OCI-LY7 (cell line): ENCODE results near the gene AFF2. TPM values are rescaled to one million over a fixed set of nuclear protein-coding genes. Genes with fewer than 3 reads are reported as not detected.

ENCODE experiments used
- BruUV-seq: library from RNA; stranded (reverse); fragments of 400-500 nt; replicated peaks from 2 replicates; lab custom pipeline; 2021; lab: Mats Ljungman, UMichigan
- CTCF ChIA-PET: fragments of 300-600 bp; sonication (Branson Sonifier 250); formaldehyde crosslinking; loops from one replicate; lab custom pipeline; 2022; ENCODE audit warnings: antibody characterized with exemption; ENCODE audit not compliant: unreplicated experiment; lab: Charles Lee
- POLR2A ChIA-PET: fragments of 300-600 bp; sonication (Branson Sonifier 250); formaldehyde crosslinking; loops from one replicate; lab custom pipeline; 2022; ENCODE audit warnings: antibody characterized with exemption; lab: Charles Lee
- DNase-seq: peaks from one replicate; pipeline ENCODE4 v3.0.0-alpha.2; 2015; ENCODE audit warnings: low spot score
- H2AFZ ChIP-seq: fragments of 200-600 bp; sonication (generic), shearing (Covaris generic); 2 replicates; pipeline ENCODE4 v1.6.1; 2014; ENCODE audit warnings: mild to moderate bottlenecking, antibody characterized with exemption, low read length, moderate library complexity
- H3K27ac ChIP-seq: fragments of 200-600 bp; sonication (generic); 2 replicates; pipeline ENCODE4 v1.5.1; 2014; ENCODE audit warnings: mixed run types, low read depth, mild to moderate bottlenecking, moderate library complexity, low read length, inconsistent platforms; ENCODE audit not compliant: poor library complexity, severe bottlenecking
- H3K36me3 ChIP-seq: fragments of 200-600 bp; sonication (generic); 2 replicates; pipeline ENCODE4 v1.6.1; 2014; ENCODE audit warnings: mild to moderate bottlenecking, antibody characterized with exemption, low read length, moderate library complexity, mixed read lengths; ENCODE audit not compliant: insufficient read depth
- H3K4me1 ChIP-seq: fragments of 200-600 bp; sonication (generic); 2 replicates; pipeline ENCODE4 v1.5.1; 2014; ENCODE audit warnings: mild to moderate bottlenecking, low read length; ENCODE audit not compliant: insufficient read depth, poor library complexity, severe bottlenecking
- H3K4me2 ChIP-seq: fragments of 200-600 bp; sonication (generic); 2 replicates; pipeline ENCODE4 v1.6.1; 2014; ENCODE audit warnings: mild to moderate bottlenecking, low read length
- H3K4me3 ChIP-seq: fragments of 200-600 bp; sonication (generic); 2 replicates; pipeline ENCODE4 v1.5.1; 2014; ENCODE audit warnings: mild to moderate bottlenecking, low read depth, low read length; ENCODE audit not compliant: poor library complexity, severe bottlenecking
- H3K79me2 ChIP-seq: fragments of 200-600 bp; sonication (generic); 2 replicates; pipeline ENCODE4 v1.6.1; 2016; ENCODE audit warnings: low read depth, mild to moderate bottlenecking, low read length, moderate library complexity, mixed read lengths; ENCODE audit not compliant: insufficient read depth
- H3K9me2 ChIP-seq: fragments of 200-600 bp; sonication (generic); 2 replicates; pipeline ENCODE4 v1.6.1; 2016; ENCODE audit warnings: mild to moderate bottlenecking, low read length, mixed read lengths; ENCODE audit not compliant: insufficient read depth
- H3K9me3 ChIP-seq: fragments of 200-600 bp; sonication (generic); 2 replicates; pipeline ENCODE4 v1.6.1; 2014; ENCODE audit warnings: mild to moderate bottlenecking, mixed run types, low read length, mixed read lengths
- H4K20me1 ChIP-seq: fragments of 200-600 bp; sonication (generic); 2 replicates; pipeline ENCODE4 v1.6.1; 2014; ENCODE audit warnings: mild to moderate bottlenecking, antibody characterized with exemption, low read length, moderate library complexity, mixed read lengths; ENCODE audit not compliant: insufficient read depth
- EZH2phosphoT487 ChIP-seq: fragments of 200-600 bp; sonication (generic); IDR thresholded peaks from 2 replicates; pipeline ENCODE4 v1.6.1; 2018; ENCODE audit warnings: low read depth, borderline replicate concordance, mild to moderate bottlenecking, mixed run types, antibody characterized with exemption, low read length, moderate library complexity, mixed read lengths
- intact Hi-C: fragments of 100-400 bp; cut with micrococcal nuclease; formaldehyde crosslinking; loops from one replicate; pipeline ENCODE4 v1.10.0; 2022; ENCODE audit not compliant: unreplicated experiment
- total RNA-seq, 2 experiments: library from RNA; depleted of rRNA in 1 of 2; stranded (reverse); fragments of >200 nt in 1 of 2; shearing (Covaris generic) in 1 of 2; gene quantifications; 2 replicates each; pipeline ENCODE4 v1.2.3, GENCODE V29; 2014 to 2022
- TF ChIP-seq, protein P1 (sequence below): fragments of 200-600 bp; sonication (generic); conservative IDR thresholded peaks from 2 replicates; pipeline ENCODE4 v1.5.1; 2014; ENCODE audit warnings: mild to moderate bottlenecking, antibody characterized with exemption, low read length, moderate library complexity, mixed read lengths

AFF2 gene
- total RNA-seq, 2 experiments from 2014 or later, result 102 to 106 TPM

GRCh38 chrX:148930206-148930729 lies 429.9 kb downstream of the AFF2 start:
- TF ChIP-seq EZH2phosphoT487, result no peak
- TF ChIP-seq, protein P1, sequence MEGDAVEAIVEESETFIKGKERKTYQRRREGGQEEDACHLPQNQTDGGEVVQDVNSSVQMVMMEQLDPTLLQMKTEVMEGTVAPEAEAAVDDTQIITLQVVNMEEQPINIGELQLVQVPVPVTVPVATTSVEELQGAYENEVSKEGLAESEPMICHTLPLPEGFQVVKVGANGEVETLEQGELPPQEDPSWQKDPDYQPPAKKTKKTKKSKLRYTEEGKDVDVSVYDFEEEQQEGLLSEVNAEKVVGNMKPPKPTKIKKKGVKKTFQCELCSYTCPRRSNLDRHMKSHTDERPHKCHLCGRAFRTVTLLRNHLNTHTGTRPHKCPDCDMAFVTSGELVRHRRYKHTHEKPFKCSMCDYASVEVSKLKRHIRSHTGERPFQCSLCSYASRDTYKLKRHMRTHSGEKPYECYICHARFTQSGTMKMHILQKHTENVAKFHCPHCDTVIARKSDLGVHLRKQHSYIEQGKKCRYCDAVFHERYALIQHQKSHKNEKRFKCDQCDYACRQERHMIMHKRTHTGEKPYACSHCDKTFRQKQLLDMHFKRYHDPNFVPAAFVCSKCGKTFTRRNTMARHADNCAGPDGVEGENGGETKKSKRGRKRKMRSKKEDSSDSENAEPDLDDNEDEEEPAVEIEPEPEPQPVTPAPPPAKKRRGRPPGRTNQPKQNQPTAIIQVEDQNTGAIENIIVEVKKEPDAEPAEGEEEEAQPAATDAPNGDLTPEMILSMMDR, result no peak
- Histone ChIP-seq H3K4me3 (no peak overlapping the region), H3K9me2 (no peaks in the 10 kb centered on the region), H3K4me1 (no peaks in the 10 kb centered on the region), H3K4me2 (no peak overlapping the region), H3K79me2 (no peaks in the 10 kb centered on the region), H3K9me3 (no peaks in the 10 kb centered on the region), H2AFZ (no peak overlapping the region), H4K20me1 (no peaks in the 10 kb centered on the region), H3K36me3 (no peaks in the 10 kb centered on the region), H3K27ac (no peak overlapping the region)
- no TSS peak for BruUV-seq
- intact Hi-C loops, result no loop called here
- CTCF ChIA-PET, result no interaction called here
- DNase-seq, result no peak
- POLR2A ChIA-PET, result no interaction called here

- BruUV-seq, result no TSS peak
- Histone ChIP-seq H3K4me3 (no peak overlapping the region), H3K4me1 (no peaks in the 10 kb centered on the region), H4K20me1 (no peaks in the 10 kb centered on the region), H3K36me3 (no peaks in the 10 kb centered on the region), H3K4me2 (no peak overlapping the region), H3K27ac (no peak overlapping the region), H3K9me2 (no peaks in the 10 kb centered on the region), H2AFZ (no peak overlapping the region), H3K79me2 (no peaks in the 10 kb centered on the region), H3K9me3 (no peaks in the 10 kb centered on the region)
- intact Hi-C loops, result no loop called here
- TF ChIP-seq, protein P1, result no peak
- no peak for TF ChIP-seq EZH2phosphoT487
- DNase-seq, result no peak
- ChIA-PET CTCF (interaction anchor here (0.6 kb wide), 1 partner anchor 21 kb away, joined by 3 read pairs; no protein-coding TSS in a partner anchor), POLR2A (no interaction called here)
Observed at GRCh38 chrX:148933881-148934280, 433.5 kb downstream of the AFF2 start.

DNA sequence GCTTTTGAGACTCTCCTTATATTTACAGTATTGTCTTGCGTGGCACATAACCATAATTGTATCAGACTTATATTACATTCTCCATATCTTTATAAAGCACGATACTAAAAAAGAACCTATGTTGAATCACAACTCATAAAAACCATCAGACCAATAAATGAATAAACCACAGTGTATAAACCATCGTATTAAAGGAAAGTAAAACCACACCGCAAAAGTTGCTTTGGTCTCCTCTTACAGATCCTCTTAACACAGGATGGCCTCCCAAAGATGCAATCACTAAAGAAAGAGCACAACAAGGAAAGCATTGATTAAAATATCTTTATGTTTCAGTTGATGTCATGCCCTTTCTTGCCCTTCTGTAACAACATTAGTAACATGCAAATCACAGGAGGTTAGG lies 437.9 kb downstream of the AFF2 start:
- no peaks in the 10 kb centered on the region for H3K36me3 ChIP-seq
- H4K20me1 ChIP-seq, result no peaks in the 10 kb centered on the region
- H3K9me2 ChIP-seq, result no peaks in the 10 kb centered on the region
- intact Hi-C loops, result no loop called here
- H3K27ac ChIP-seq, result no peak overlapping the region
- H2AFZ ChIP-seq, result no peak overlapping the region
- BruUV-seq, result no TSS peak
- ChIA-PET CTCF (no interaction called here), POLR2A (no interaction called here)
- no peaks in the 10 kb centered on the region for H3K9me3 ChIP-seq
- H3K4me3 ChIP-seq, result no peak overlapping the region
- no peaks in the 10 kb centered on the region for H3K4me1 ChIP-seq
- DNase-seq, result no peak
- TF ChIP-seq, protein P1, result no peak
- TF ChIP-seq EZH2phosphoT487, result no peak
- H3K4me2 ChIP-seq, result no peak overlapping the region
- no peaks in the 10 kb centered on the region for H3K79me2 ChIP-seq
